GM23338 (cell line): ENCODE results near the gene GMPS. TPM values are rescaled to one million over a fixed set of nuclear protein-coding genes. Genes with fewer than 3 reads are reported as not detected.
A peak's percentile ranks its signal among the peaks of the same experiment; 100 is the strongest.
"Not testable (repeated sequence)": the region's sequence is repeated elsewhere in the genome, so short reads cannot be mapped to it uniquely, and the experiment has no call there.

ENCODE experiments used
- ATAC-seq: fragments of 200-7000 bp; cut with Tn5 transposase; 3 replicates; pipeline ENCODE4 v1.9.1; 2020
- DNase-seq: peaks from one replicate; pipeline ENCODE4 v3.0.0-alpha.2; 2015; ENCODE audit warnings: low spot score
- H2AFZ ChIP-seq: fragments of 200-600 bp; sonication (generic); 2 replicates; pipeline ENCODE4 v1.8.0; 2016; ENCODE audit warnings: antibody characterized with exemption, mild to moderate bottlenecking, moderate library complexity
- H3F3A ChIP-seq: fragments of 200-600 bp; sonication (generic); replicated peaks from 2 replicates; pipeline ENCODE4 v1.8.0; 2017; ENCODE audit warnings: antibody characterized with exemption, mixed run types, low read depth
- H3K27ac ChIP-seq: fragments of 200-600 bp; sonication (generic); 2 replicates; pipeline ENCODE4 v1.6.1; 2016; ENCODE audit warnings: low read depth
- H3K27me3 ChIP-seq: fragments of 200-600 bp; sonication (generic); 2 replicates; pipeline ENCODE4 v1.8.0; 2016; ENCODE audit warnings: mild to moderate bottlenecking, mixed run types, moderate library complexity; ENCODE audit not compliant: insufficient read depth
- H3K36me3 ChIP-seq: fragments of 200-600 bp; sonication (generic); 2 replicates; pipeline ENCODE4 v1.8.0; 2016; ENCODE audit warnings: mild to moderate bottlenecking; ENCODE audit not compliant: insufficient read depth
- H3K4me1 ChIP-seq: fragments of 200-600 bp; sonication (generic); 2 replicates; pipeline ENCODE4 v1.8.0; 2016; ENCODE audit warnings: mild to moderate bottlenecking, moderate library complexity; ENCODE audit not compliant: insufficient read depth
- H3K4me2 ChIP-seq: fragments of 200-600 bp; sonication (generic); 2 replicates; pipeline ENCODE4 v1.7.1; 2017; ENCODE audit warnings: mixed run types
- H3K4me3 ChIP-seq: fragments of 200-600 bp; sonication (generic); 2 replicates; pipeline ENCODE4 v1.6.1; 2016; ENCODE audit warnings: mixed run types
- H3K79me2 ChIP-seq: fragments of 200-600 bp; sonication (generic); replicated peaks from 2 replicates; pipeline ENCODE4 v1.8.0; 2017; ENCODE audit warnings: mild to moderate bottlenecking; ENCODE audit not compliant: insufficient read depth
- H3K9me2 ChIP-seq: fragments of 200-600 bp; sonication (generic); 2 replicates; pipeline ENCODE4 v1.8.0; 2017; ENCODE audit not compliant: insufficient read depth
- H4K20me1 ChIP-seq: fragments of 200-600 bp; sonication (generic); replicated peaks from 2 replicates; pipeline ENCODE4 v1.8.0; 2017; ENCODE audit warnings: mild to moderate bottlenecking; ENCODE audit not compliant: insufficient read depth
- H3K27ac Mint-ChIP-seq: 2 replicates; pipeline ENCODE4 v1.8.0; 2020; ENCODE audit warnings: inconsistent platforms, mild to moderate bottlenecking, moderate library complexity, mixed read lengths
- H3K27me3 Mint-ChIP-seq: 3 replicates; pipeline ENCODE4 v1.8.0; 2022; ENCODE audit warnings: low read depth, mild to moderate bottlenecking, moderate library complexity, mixed read lengths, inconsistent platforms; ENCODE audit not compliant: insufficient read depth, poor library complexity
- H3K36me3 Mint-ChIP-seq: 3 replicates; pipeline ENCODE4 v1.8.0; 2021; ENCODE audit warnings: low read depth, mild to moderate bottlenecking, inconsistent platforms, moderate library complexity, mixed read lengths
- H3K4me1 Mint-ChIP-seq: 3 replicates; pipeline ENCODE4 v1.8.0; 2020; ENCODE audit warnings: mild to moderate bottlenecking, inconsistent platforms, mixed read lengths
- H3K4me3 Mint-ChIP-seq: 3 replicates; pipeline ENCODE4 v1.8.0; 2021; ENCODE audit warnings: moderate library complexity, mild to moderate bottlenecking, inconsistent platforms, mixed read lengths
- H3K9me3 Mint-ChIP-seq: 3 replicates; pipeline ENCODE4 v1.8.0; 2020; ENCODE audit warnings: moderate library complexity, mild to moderate bottlenecking, inconsistent platforms, mixed read lengths
- CREB1 ChIP-seq: fragments of 250-450 bp; sonication (Bioruptor Pico); IDR thresholded peaks from 2 replicates; pipeline ENCODE4 v1.5.0; 2020; ENCODE audit warnings: low read depth, mild to moderate bottlenecking, moderate library complexity
- ETS1 ChIP-seq: IDR thresholded peaks from 2 replicates; pipeline ENCODE4 v1.6.1; 2016; ENCODE audit warnings: antibody characterized with exemption
- EZH2 ChIP-seq: fragments of 200-600 bp; sonication (generic); IDR thresholded peaks from one replicate; pipeline ENCODE4 v1.8.0; 2017; ENCODE audit warnings: antibody characterized with exemption, mild to moderate bottlenecking, low read depth; ENCODE audit not compliant: unreplicated experiment
- EZH2phosphoT487 ChIP-seq: fragments of 200-600 bp; sonication (generic); IDR thresholded peaks from one replicate; pipeline ENCODE4 v1.8.1; 2018; ENCODE audit warnings: antibody characterized with exemption; ENCODE audit not compliant: unreplicated experiment
- JUNB ChIP-seq: IDR thresholded peaks from one replicate; pipeline ENCODE4 v1.6.1; 2016; ENCODE audit warnings: antibody characterized with exemption; ENCODE audit not compliant: unreplicated experiment
- NANOG ChIP-seq: IDR thresholded peaks from 2 replicates; pipeline ENCODE4 v1.6.1; 2016; ENCODE audit warnings: antibody characterized with exemption, borderline replicate concordance
- REST ChIP-seq: IDR thresholded peaks from one replicate; pipeline ENCODE4 v1.6.1; 2018; ENCODE audit warnings: antibody characterized with exemption; ENCODE audit not compliant: unreplicated experiment
- STAT1 ChIP-seq: IDR thresholded peaks from one replicate; pipeline ENCODE4 v1.6.1; 2016; ENCODE audit warnings: antibody characterized with exemption; ENCODE audit not compliant: unreplicated experiment
- ZNF114 ChIP-seq: fragments of 250-450 bp; sonication (Bioruptor Pico); IDR thresholded peaks from 2 replicates; pipeline ENCODE4 v1.5.0; 2020; ENCODE audit warnings: mild to moderate bottlenecking, moderate library complexity
- polyA plus RNA-seq: library from polyadenylated mRNA; unstranded; fragments of >200 nt; fragmentation: Nextera tagmentation; extraction: Ambion mirVana; gene quantifications from 2 replicates; pipeline ENCODE4 v1.2.1, GENCODE V29; 2016
- total RNA-seq: library from RNA; depleted of rRNA; stranded (reverse); fragments of >200 nt; shearing (Covaris generic); gene quantifications from 2 replicates; pipeline ENCODE4 v1.2.3, GENCODE V29; 2014

The GMPS gene
- total and polyA plus RNA-seq, 2 experiments from 2014 or later, result 72.0 to 145 TPM

DNA sequence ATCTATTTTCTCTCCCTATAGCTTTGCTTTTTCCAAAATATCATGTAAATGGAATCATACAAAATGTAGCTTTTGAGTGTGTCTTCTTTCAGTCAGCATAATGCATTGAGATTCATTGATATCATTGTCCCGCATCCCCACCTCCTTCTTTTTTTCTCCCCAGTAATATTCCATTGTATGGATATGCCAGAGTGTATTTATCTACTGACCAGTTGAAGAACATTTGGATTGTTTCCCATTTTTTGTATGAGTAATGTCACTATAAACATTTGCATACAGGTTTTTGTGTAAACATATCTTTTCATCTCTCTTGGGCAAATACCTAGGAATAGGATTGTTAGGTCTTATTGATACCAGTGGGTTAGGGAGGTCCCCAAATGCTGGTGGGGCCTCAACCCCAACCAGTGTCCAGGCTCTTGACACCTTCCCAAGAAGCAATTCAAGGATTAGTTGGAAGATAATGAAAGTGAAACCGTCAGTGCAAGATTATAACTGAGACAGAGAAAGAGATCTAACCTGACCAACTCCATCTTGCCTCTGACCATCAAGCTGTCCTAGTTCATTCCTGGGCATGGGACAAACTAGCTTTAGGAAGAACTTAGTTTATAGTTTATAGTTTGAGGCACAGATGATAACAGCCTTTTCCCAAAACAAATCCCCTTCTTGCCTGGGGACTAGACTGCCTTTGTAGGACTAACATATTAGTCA is 8.8 kb upstream of the GMPS start (continued):
- TF ChIP-seq EZH2phosphoT487 (no peak), NANOG (no peak), EZH2 (no peak), REST (no peak), ZNF114 (CRISPR knock-in tag) (no peak), CREB1 (CRISPR knock-in tag) (no peak), ETS1 (no peak), JUNB (no peak), STAT1 (no peak)

DNA sequence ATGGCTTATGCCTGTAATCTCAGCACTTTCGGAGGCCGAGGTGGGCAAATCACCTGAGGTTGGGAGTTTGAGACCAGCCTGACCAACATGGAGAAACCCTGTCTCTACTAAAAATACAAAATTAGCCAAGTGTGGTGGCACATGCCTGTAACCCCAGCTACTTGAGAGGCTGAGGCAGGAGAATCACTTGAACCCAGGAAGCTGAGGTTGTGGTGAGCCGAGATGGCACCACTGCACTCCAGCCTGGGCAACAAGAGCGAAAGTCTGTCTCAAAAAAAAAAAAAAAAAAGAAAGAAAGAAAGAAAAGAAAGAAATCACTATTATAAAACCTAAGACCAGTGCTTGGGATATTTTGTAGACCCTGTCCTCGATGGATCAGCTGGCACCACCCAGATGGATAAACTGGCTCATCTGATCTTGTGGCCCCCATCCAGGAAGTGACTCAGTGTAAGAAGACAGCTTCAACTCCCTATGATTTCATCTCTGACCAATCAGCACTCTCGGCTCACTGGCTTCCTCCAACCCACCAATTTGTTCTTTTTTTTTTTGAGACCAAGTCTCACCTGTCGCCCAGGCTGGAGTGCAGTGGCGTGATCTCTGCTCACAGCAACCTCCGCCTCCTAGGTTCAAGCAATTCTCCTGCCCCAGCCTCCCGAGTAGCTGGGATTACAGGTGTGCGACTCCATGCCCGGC is 8.0 kb upstream of the GMPS start:
- not testable (repeated sequence) for H3K4me1 Mint-ChIP-seq, H3K4me3 Mint-ChIP-seq

More for the DNA sequence above, 8.0 kb upstream of the GMPS start:
- not testable (repeated sequence) for H3K27ac ChIP-seq, H3K4me1 ChIP-seq, ATAC-seq, H3K27me3 ChIP-seq, H3K79me2 ChIP-seq, H3K4me2 ChIP-seq, H3K27ac Mint-ChIP-seq, H3K36me3 ChIP-seq, H3K9me2 ChIP-seq, H3K9me3 Mint-ChIP-seq, H3K4me3 ChIP-seq, H3F3A ChIP-seq, H4K20me1 ChIP-seq, H3K36me3 Mint-ChIP-seq, H3K27me3 Mint-ChIP-seq
- peak; percentile 41 for DNase-seq
- H2AFZ ChIP-seq, result peak overlapping the region; percentile 29; the same call in 1 of the 2 replicates
